ENCODE results near the gene ATP6V1B1. TPM values are rescaled to one million over a fixed set of nuclear protein-coding genes. Genes with fewer than 3 reads are reported as not detected.

ATP6V1B1 gene
- total and polyA plus RNA-seq, 7 donors = 0.10 to 0.70 (median 0.38) TPM; not detected in 2

DNA sequence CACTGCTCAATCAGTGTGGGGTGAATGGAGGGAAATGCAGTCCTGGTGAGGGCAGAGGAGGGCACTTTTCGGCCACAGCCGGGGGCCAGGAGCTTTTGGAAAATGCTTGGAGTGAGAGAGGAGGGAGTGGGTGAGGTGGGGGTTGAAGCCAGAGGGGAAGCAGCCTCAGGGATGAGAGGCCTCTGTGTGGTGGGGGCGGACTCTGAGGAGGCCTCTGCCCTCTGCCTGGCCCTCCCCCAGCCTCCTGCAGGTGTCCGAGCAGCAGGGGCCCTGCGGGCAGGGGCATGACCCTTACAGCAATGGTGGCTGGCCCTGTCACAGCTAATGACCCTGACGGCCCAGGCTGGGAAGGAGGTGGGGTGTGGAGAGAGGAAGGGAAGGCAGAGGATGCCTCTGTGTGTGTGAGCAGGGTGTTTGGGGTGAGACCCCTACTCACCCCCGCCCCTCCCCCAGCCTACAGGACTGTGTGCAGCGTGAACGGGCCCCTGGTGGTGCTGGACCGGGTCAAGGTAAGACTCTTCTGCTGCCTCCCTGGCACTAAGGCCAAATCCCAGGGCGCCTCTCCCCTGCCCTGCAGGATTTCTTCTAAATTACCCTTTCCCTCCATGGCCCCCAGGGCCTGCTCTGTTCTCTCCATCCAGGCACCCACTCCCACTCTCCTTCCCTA, 7.6 kb downstream of the ATP6V1B1 start:
- Histone ChIP-seq H3K4me3 (no peak overlapping the region), H3K27me3 (ENCODE audit: insufficient read depth in 3 of 3, low read length in 2 of 3) (no peaks in the 10 kb centered on the region), H3K36me3 (ENCODE audit: insufficient read depth in 1 of 2, low read depth in 1 of 2) (no peaks in the 10 kb centered on the region), H3K4me1 (peaks cover 3% of the 10 kb centered on the region), H3K27ac (no peak overlapping the region), H3K9me3 (no peaks in the 10 kb centered on the region)
- DNase-seq = no peak
- intact Hi-C loops (cut with DNase I) = no loop called here
- no peak for ATAC-seq
- TF ChIP-seq, protein P1, sequence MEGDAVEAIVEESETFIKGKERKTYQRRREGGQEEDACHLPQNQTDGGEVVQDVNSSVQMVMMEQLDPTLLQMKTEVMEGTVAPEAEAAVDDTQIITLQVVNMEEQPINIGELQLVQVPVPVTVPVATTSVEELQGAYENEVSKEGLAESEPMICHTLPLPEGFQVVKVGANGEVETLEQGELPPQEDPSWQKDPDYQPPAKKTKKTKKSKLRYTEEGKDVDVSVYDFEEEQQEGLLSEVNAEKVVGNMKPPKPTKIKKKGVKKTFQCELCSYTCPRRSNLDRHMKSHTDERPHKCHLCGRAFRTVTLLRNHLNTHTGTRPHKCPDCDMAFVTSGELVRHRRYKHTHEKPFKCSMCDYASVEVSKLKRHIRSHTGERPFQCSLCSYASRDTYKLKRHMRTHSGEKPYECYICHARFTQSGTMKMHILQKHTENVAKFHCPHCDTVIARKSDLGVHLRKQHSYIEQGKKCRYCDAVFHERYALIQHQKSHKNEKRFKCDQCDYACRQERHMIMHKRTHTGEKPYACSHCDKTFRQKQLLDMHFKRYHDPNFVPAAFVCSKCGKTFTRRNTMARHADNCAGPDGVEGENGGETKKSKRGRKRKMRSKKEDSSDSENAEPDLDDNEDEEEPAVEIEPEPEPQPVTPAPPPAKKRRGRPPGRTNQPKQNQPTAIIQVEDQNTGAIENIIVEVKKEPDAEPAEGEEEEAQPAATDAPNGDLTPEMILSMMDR (IDR thresholded peaks at IDR 0.05) = no peak
- 71 to 77% (median 76%) methylated on average over 11 of the region's 11 CpGs for WGBS, 3 donors

GRCh38 chr2:70944111-70944690, 8.5 kb downstream of the ATP6V1B1 start:
- Histone ChIP-seq H3K9me3 (no peaks in the 10 kb centered on the region), H3K4me3 (no peak overlapping the region), H3K27ac (no peak overlapping the region), H3K36me3 (ENCODE audit: insufficient read depth in 1 of 2, low read depth in 1 of 2) (no peaks in the 10 kb centered on the region), H3K27me3 (ENCODE audit: insufficient read depth in 3 of 3, low read length in 2 of 3) (no peaks in the 10 kb centered on the region), H3K4me1 (peaks cover 3% of the 10 kb centered on the region)
- WGBS, 3 donors = 84 to 92% (median 91%) methylated on average over 3 to 4 of the region's 4 CpGs
- ATAC-seq (no peak), DNase-seq (no peak)
- TF ChIP-seq, protein P1 (IDR thresholded peaks at IDR 0.05) = no peak
- intact Hi-C loops (cut with DNase I) = no loop called here

- Histone ChIP-seq H3K4me3 (no peak overlapping the region), H3K4me1 (peaks cover 3% of the 10 kb centered on the region), H3K9me3 (no peaks in the 10 kb centered on the region), H3K27me3 (ENCODE audit: insufficient read depth in 3 of 3, low read length in 2 of 3) (no peaks in the 10 kb centered on the region), H3K27ac (no peak overlapping the region), H3K36me3 (ENCODE audit: insufficient read depth in 1 of 2, low read depth in 1 of 2) (no peaks in the 10 kb centered on the region)
- intact Hi-C loops (cut with DNase I) = loop anchor here (2.0 to 5.0 kb wide), 3 partner anchors 76 to 155 kb away; partner anchors contain the start of gene FIGLA (in 1 of the 2)
- TF ChIP-seq, protein P1 (IDR thresholded peaks at IDR 0.05) = peak; percentile 69
- DNase-seq (peak in 1 of 2 donors; percentile 46), ATAC-seq (peak in 3 of 4 donors; percentile 45 to 59 (median 47))
- whole genome bisulfite sequencing, 3 donors = 24 to 25% (median 25%) methylated on average over 8 of the region's 8 CpGs
These were observed 11.2 kb downstream of the ATP6V1B1 start for GRCh38 chr2:70946832-70947442.

DNA sequence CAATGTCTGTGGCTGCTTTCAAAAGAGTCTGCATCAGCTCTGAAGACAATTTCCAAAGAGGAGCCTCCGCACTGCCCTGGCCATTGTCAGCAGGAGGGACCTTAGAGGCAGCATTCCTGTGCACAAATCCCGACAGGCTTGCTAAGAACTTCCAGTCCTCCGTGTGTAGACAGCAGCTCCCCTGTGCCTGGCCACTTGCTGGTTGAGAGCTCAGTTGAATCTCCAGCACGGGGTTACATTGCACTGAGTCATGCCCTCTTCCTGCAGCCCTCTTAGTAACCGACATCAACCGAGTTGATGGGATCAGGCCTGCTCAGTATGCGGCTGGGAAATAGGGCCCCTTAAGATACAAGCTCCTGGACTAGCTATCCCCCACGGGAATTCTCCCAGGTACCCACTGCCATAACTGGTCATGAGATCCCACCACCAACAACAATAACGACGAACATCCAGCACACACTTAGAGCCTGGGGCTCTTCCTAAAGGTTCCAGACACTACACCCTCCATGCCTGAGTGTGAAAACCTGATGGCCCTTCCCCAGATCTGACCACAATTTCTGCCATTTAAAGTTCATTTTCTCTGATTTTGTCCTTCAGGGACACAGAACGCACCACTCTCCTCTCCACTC, 12.0 kb downstream of the ATP6V1B1 start:
- intact Hi-C loops (cut with DNase I) = loop anchor here (2.0 to 5.0 kb wide), 3 partner anchors 77 to 155 kb away; partner anchors contain the start of gene FIGLA (in 1 of the 2)
- Histone ChIP-seq H3K27me3 (ENCODE audit: insufficient read depth in 3 of 3, low read length in 2 of 3) (no peaks in the 10 kb centered on the region), H3K4me1 (peaks cover 3% of the 10 kb centered on the region), H3K4me3 (no peak overlapping the region), H3K9me3 (no peaks in the 10 kb centered on the region), H3K36me3 (ENCODE audit: insufficient read depth in 1 of 2, low read depth in 1 of 2) (no peaks in the 10 kb centered on the region), H3K27ac (no peak overlapping the region)
- TF ChIP-seq, protein P1 (IDR thresholded peaks at IDR 0.05) = no peak
- 65 to 68% (median 66%) methylated on average over 11 of the region's 11 CpGs for WGBS, 3 donors
- DNase-seq (peak in 1 of 2 donors; percentile 31), ATAC-seq (peak in 1 of 4 donors; percentile 15)

All from psoas muscle (tissue), 8 donors.